CD14-positive monocyte (primary cell): ENCODE data around the gene CASTOR2. TPM values are rescaled to one million over a fixed set of nuclear protein-coding genes. Genes with fewer than 3 reads are reported as not detected.
A peak's percentile ranks its signal among the peaks of the same experiment; 100 is the strongest.

Experiments
- DNase-seq, 3 donors: peaks; one replicate each; pipeline ENCODE4 v3.0.0-alpha.2; 2011 to 2022
- H2AFZ ChIP-seq: 2 replicates; pipeline ENCODE4 v1.6.0; 2012; ENCODE audit warnings: mild to moderate bottlenecking, low read depth, low read length, inconsistent platforms; ENCODE audit not compliant: insufficient read depth, poor library complexity, severe bottlenecking
- H3K27ac ChIP-seq, 2 donors: 1 replicate in 1 of 2; 2 replicates in 1 of 2; pipeline ENCODE4 v1.5.1; 2012 to 2013; ENCODE audit warnings: low read length in 2 of 2, control low read depth in 1 of 2, inconsistent platforms in 1 of 2, low read depth in 1 of 2, mild to moderate bottlenecking in 1 of 2
- H3K27me3 ChIP-seq, 2 donors: one replicate each; pipeline versions ENCODE4 v1.6.0 to v1.6.1; 2011 to 2013; ENCODE audit warnings: low read length in 2 of 2; ENCODE audit not compliant: control insufficient read depth in 2 of 2, insufficient read depth in 2 of 2
- H3K36me3 ChIP-seq, 2 donors: replicated peaks in 1 of 2; 1 replicate in 1 of 2; 2 replicates in 1 of 2; pipeline versions ENCODE4 v1.5.1 to v1.6.1; 2012 to 2013; ENCODE audit warnings: low read length in 2 of 2, control low read depth in 1 of 2, inconsistent platforms in 1 of 2, mild to moderate bottlenecking in 1 of 2; ENCODE audit not compliant: insufficient read depth in 2 of 2, control insufficient read depth in 1 of 2
- H3K4me1 ChIP-seq, 2 donors: 1 replicate in 1 of 2; 2 replicates in 1 of 2; pipeline versions ENCODE4 v1.5.1 to v1.6.1; 2012 to 2013; ENCODE audit warnings: low read length in 2 of 2, control low read depth in 1 of 2, inconsistent platforms in 1 of 2, mild to moderate bottlenecking in 1 of 2, moderate library complexity in 1 of 2; ENCODE audit not compliant: insufficient read depth in 2 of 2, control insufficient read depth in 1 of 2
- H3K4me2 ChIP-seq: replicated peaks from 2 replicates; pipeline ENCODE3; 2012; ENCODE audit warnings: low read length, moderate library complexity, mild to moderate bottlenecking; ENCODE audit not compliant: poor library complexity, severe bottlenecking; ENCODE audit errors: extremely low read depth
- H3K4me3 ChIP-seq, 3 experiments: fragments of 200-600 bp in 1 of 3; sonication (generic) in 1 of 3; replicated peaks in 1 of 3; 1 replicate in 2 of 3; 2 replicates in 1 of 3; pipeline ENCODE4 v1.5.1; 2011 to 2013; ENCODE audit warnings: low read length in 3 of 3, mild to moderate bottlenecking in 3 of 3, control low read depth in 2 of 3, low read depth in 2 of 3, inconsistent platforms in 1 of 3, moderate library complexity in 1 of 3
- H3K79me2 ChIP-seq: 2 replicates; pipeline ENCODE4 v1.6.0; 2012; ENCODE audit warnings: mild to moderate bottlenecking, control low read depth, inconsistent platforms, low read length, moderate library complexity; ENCODE audit not compliant: insufficient read depth
- H3K9ac ChIP-seq: 2 replicates; pipeline ENCODE4 v1.6.0; 2017; ENCODE audit warnings: low read length, mild to moderate bottlenecking; ENCODE audit not compliant: insufficient read depth, poor library complexity, severe bottlenecking
- H3K9me3 ChIP-seq, 2 donors: replicated peaks in 1 of 2; 1 replicate in 1 of 2; 2 replicates in 1 of 2; pipeline versions ENCODE4 v1.5.1 to v1.6.1; 2012 to 2013; ENCODE audit warnings: low read length in 2 of 2, control low read depth in 1 of 2; ENCODE audit not compliant: control insufficient read depth in 1 of 2, insufficient read depth in 1 of 2
- H4K20me1 ChIP-seq: 2 replicates; pipeline ENCODE4 v1.6.0; 2012; ENCODE audit warnings: mild to moderate bottlenecking, low read length, control low read depth, moderate library complexity; ENCODE audit not compliant: insufficient read depth
- H3K27ac Mint-ChIP-seq, 7 donors: one replicate each; pipeline ENCODE4 v1.8.0; 2020; ENCODE audit warnings: mild to moderate bottlenecking in 7 of 7, mixed read lengths in 7 of 7, moderate library complexity in 6 of 7, inconsistent platforms in 2 of 7
- H3K27me3 Mint-ChIP-seq, 3 donors: one replicate each; pipeline ENCODE4 v1.8.0; 2021 to 2022; ENCODE audit warnings: low read depth in 3 of 3, mild to moderate bottlenecking in 3 of 3, mixed read lengths in 3 of 3, moderate library complexity in 3 of 3, inconsistent platforms in 1 of 3
- H3K36me3 Mint-ChIP-seq, 2 donors: one replicate each; pipeline ENCODE4 v1.8.0; 2020; ENCODE audit warnings: mixed read lengths in 2 of 2, inconsistent platforms in 1 of 2, mild to moderate bottlenecking in 1 of 2
- H3K4me1 Mint-ChIP-seq: one replicate; pipeline ENCODE4 v1.8.0; 2020; ENCODE audit warnings: mild to moderate bottlenecking, mixed read lengths
- H3K4me3 Mint-ChIP-seq, 2 donors: one replicate each; pipeline ENCODE4 v1.8.0; 2020; ENCODE audit warnings: mild to moderate bottlenecking in 2 of 2, mixed read lengths in 2 of 2, moderate library complexity in 1 of 2
- H3K9me3 Mint-ChIP-seq, 7 donors: one replicate each; pipeline ENCODE4 v1.8.0; 2020 to 2022; ENCODE audit warnings: mixed read lengths in 7 of 7, mild to moderate bottlenecking in 6 of 7, moderate library complexity in 6 of 7, inconsistent platforms in 2 of 7
- CTCF ChIP-seq: fragments of 200-600 bp; IDR thresholded peaks from one replicate; pipeline ENCODE4 v1.8.0; 2022; ENCODE audit warnings: antibody characterized with exemption, mild to moderate bottlenecking
- WGBS: methylation state at CpG from one replicate; pipeline ENCODE4 v1.1.5; 2013; ENCODE audit warnings: missing lambda C conversion rate; ENCODE audit not compliant: insufficient coverage; 5-methylcytosine and 5-hydroxymethylcytosine counted together
- intact Hi-C, 2 donors: fragments of 100-400 bp; cut with micrococcal nuclease; formaldehyde crosslinking; loops; one replicate each; pipeline versions ENCODE4 v1.15.0 to v1.15.1; 2023
- polyA plus RNA-seq, 3 donors: library from polyadenylated mRNA; depleted of rRNA in 1 of 3; unstranded in 2 of 3; stranded (reverse) in 1 of 3; fragments of 300-500 nt in 2 of 3; fragments of >200 nt in 1 of 3; fragmentation: Illumina TruSeq in 2 of 3; gene quantifications; 1 replicate in 2 of 3; 2 replicates in 1 of 3; pipeline ENCODE4 v1.2.3, GENCODE V29; 2012 to 2021

CASTOR2 gene
- polyA plus RNA-seq, 3 donors, result 0.29 to 2.4 (median 0.79) TPM

DNA sequence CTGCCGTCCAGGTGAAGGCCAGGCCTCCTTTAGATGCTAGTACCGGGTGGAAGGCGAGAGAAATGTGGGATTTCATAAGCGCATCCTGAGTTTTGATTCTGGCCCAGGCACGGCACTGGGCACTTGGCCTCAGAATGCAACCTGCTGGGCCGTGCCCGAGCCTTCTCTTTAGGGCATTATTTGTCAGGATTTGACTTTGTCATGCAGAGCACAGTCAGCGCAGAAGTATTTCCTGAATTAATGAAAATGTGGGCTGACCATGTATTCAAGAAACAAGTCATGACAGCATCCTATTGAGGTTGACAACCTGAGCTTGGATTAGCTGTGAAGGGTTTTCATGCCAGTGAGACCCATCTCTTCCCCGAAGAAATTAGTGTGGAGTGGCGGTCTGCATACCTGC is 74.7 kb downstream of the CASTOR2 start:
- peaks cover 22 to 41% of the 10 kb centered on the region in 2 donors for H3K36me3 Mint-ChIP-seq
- no peaks in the 10 kb centered on the region for H3K27me3 Mint-ChIP-seq
- no peak for TF ChIP-seq CTCF
- Histone ChIP-seq H3K9ac (no peak overlapping the region), H2AFZ (no peak overlapping the region), H4K20me1 (no peaks in the 10 kb centered on the region), H3K9me3 (no peaks in the 10 kb centered on the region), H3K79me2 (no peaks in the 10 kb centered on the region), H3K27ac (no peak overlapping the region), H3K4me1 (no peaks in the 10 kb centered on the region), H3K4me3 (no peak overlapping the region), H3K4me2 (no peak overlapping the region), H3K36me3 (peaks cover 22 to 30% of the 10 kb centered on the region in 2 donors), H3K27me3 (no peaks in the 10 kb centered on the region)
- WGBS, result 97% methylated on average over 8 of the region's 10 CpGs
- no peak overlapping the region for H3K4me3 Mint-ChIP-seq
- H3K9me3 Mint-ChIP-seq, result peaks cover 0 to 4% (median 0%) of the 10 kb centered on the region in 7 donors
- peak overlapping the region in 1 of 7 donors; percentile 57 for H3K27ac Mint-ChIP-seq
- intact Hi-C loops, result no loop called here
- no peaks in the 10 kb centered on the region for H3K4me1 Mint-ChIP-seq
- no peak for DNase-seq

DNA sequence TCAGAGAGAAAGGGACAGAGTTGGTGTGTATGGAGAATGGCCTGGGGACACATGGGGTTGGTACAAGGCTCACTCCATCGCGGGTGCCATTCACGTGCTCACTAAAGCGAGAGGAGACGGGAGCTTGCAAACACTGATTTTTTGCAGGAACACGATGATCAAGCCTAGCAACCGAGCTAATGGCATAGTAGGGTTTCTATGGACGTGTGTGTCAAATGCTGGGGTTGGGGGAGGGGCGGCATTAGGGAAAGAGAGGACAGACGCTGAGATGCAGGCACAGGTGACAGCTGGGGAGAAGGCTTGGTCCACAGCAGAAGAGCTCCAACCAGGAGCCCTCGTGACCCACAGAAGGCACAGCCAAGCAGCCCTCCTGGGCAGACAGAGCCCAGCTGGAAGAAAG is 75.2 kb downstream of the CASTOR2 start:
- Histone ChIP-seq H3K9me3 (no peaks in the 10 kb centered on the region), H3K4me3 (no peak overlapping the region), H3K79me2 (no peaks in the 10 kb centered on the region), H3K4me1 (no peaks in the 10 kb centered on the region), H3K9ac (no peak overlapping the region), H4K20me1 (no peaks in the 10 kb centered on the region), H3K4me2 (no peak overlapping the region), H3K27ac (no peak overlapping the region), H3K36me3 (peaks cover 22 to 31% of the 10 kb centered on the region in 2 donors), H3K27me3 (no peaks in the 10 kb centered on the region), H2AFZ (no peak overlapping the region)
- H3K27ac Mint-ChIP-seq, result no peak overlapping the region
- peaks cover 0 to 4% (median 0%) of the 10 kb centered on the region in 7 donors for H3K9me3 Mint-ChIP-seq
- H3K36me3 Mint-ChIP-seq, result peaks cover 22 to 47% of the 10 kb centered on the region in 2 donors
- DNase-seq, result no peak
- no peaks in the 10 kb centered on the region for H3K4me1 Mint-ChIP-seq
- intact Hi-C loops, result loop anchor here in 1 of 2 donors (10.0 kb wide), 1 partner anchor 625 kb away; no protein-coding TSS in a partner anchor
- no peaks in the 10 kb centered on the region for H3K27me3 Mint-ChIP-seq
- no peak overlapping the region for H3K4me3 Mint-ChIP-seq
- WGBS, result 93% methylated on average over 10 of the region's 11 CpGs
- TF ChIP-seq CTCF, result no peak
